UCSD-AML1 (cell line): Measurements from ENCODE around the gene ARHGAP26.
A peak's percentile ranks its signal among the peaks of the same experiment; 100 is the strongest.

Source experiments
- DNase-seq: peaks from one replicate; lab custom pipeline; 2025; ENCODE audit not compliant: unreplicated experiment; lab: John Stamatoyannopoulos, UW

The ARHGAP26 gene

DNA sequence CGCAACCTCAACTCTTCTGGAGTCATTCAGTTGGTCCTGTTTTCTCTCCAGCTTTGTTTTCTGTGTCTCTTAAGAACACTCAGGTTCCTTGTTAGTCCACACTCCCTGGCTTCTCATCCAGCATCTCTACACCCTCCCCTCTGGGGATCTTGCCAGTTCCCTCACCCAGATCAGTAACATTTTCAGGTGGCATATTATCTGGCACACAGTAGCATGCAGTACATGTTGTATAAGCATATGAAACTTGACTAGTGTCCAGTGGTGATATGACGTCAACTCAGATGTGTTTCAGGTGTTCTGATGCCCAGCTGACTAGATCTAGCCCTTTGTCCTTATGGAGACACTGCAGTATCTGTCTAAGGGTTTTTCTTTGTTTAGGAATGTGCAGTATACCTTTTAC is 184.3 kb downstream of the ARHGAP26 start:
- no peak for DNase-seq

DNA sequence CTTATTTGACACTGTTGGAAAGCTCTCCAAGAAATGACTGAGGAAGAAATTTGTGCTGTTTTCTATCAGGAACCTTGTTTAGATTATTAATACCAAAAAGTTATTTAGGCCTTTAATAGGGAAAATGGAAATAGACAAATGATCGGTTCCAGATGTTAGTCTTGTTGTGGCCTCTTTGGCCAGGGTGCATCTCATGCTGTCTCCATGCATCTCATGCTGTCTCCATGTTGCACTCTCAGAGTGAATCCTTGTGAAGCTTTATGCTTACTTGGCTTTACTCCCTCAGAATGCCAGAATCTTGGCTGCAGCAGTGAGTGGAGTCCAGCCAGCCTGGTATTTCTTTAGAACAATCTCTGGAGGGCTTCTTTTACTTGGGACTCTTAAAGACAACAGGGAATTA is 185.5 kb downstream of the ARHGAP26 start:
- no peak for DNase-seq

- no peak for DNase-seq
Measured at GRCh38 chr5:142957528-142957927, 187.4 kb downstream of the ARHGAP26 start.

GRCh38 chr5:142958944-142959682 is 188.9 kb downstream of the ARHGAP26 start:
- DNase-seq = no peak

DNA sequence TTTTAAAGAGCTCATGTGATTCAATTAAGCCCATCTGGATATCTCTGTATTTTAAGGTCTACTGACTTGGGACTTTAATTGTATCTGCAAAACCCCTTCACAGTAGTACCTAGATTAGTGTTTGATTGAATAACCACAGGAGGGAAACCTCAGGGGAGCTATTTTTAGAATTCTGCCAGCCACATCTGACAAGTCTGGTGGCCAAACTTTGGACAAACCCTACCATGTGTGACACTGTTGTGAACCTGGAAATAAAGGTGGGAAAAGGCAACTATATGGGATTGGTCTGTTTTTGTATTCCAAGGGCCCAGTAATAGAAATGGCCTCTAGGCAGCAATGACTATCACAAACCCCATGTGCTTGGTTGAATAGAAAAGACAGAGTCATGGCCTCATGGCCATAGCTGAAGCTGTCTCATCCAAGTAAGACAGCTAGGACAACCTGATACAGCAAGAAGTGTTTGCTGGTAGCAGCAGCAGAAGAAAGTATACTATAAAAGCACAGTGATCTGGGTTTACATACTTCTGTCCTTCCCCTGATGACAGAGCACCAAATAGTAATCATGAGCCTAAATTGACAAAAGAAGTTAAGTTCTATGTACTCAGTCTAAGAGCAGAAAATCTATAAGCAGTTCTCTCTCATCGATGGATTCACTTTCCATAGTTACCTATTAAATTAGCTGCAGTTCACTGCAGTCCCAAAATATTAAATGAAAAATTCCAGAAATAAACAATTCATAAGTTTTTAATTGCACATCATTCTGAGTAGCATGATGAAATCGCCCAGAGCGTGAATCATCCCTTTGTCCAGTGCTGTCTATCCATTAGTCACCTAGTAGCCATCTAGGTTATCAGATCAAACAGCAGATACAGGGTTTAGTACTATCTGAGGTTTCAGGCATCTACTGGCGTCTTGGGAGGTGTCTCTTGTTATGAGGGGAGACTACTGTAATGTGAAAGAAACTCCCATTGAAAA is 189.8 kb downstream of the ARHGAP26 start:
- DNase-seq = no peak

- DNase-seq = no peak
Measured at GRCh38 chr5:142961440-142962173, 191.4 kb downstream of the ARHGAP26 start.

DNA sequence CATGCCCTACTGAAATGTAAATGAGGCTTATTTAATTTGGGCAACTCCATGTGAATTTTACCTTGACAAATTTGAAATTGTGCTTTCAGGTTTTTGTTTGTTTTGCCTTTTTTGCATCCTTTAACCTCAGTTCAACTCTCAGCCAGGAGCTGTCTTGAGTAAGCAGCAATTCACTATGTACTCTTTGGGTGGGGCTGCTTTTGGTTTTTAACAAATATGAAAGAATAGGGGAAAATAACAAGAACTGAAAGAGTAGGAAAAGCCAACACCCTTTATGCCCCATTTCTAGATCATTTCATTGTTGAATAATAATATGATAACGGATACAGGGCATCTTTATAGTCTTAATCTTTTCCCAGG is 192.0 kb downstream of the ARHGAP26 start:
- DNase-seq = no peak

- peak; percentile 17 for DNase-seq
Measured at GRCh38 chr5:142965258-142966120, 195.3 kb downstream of the ARHGAP26 start.

DNA sequence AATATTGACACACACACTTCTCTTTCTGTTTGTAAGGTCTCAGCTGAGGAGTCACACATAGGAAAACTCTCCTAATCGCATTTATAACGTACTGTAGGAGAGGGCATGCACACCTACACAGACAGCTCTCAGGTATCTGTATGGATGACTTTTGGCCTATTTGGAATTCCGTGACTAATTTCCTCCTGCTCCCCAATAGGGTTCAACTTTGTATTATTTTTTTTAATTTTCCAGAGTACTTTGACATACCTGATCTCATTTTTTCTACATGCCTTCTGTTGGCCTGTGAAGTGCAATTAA is 195.9 kb downstream of the ARHGAP26 start:
- no peak for DNase-seq

GRCh38 chr5:142969186-142969585 is 199.0 kb downstream of the ARHGAP26 start:
- no peak for DNase-seq

- DNase-seq = no peak
Measured at GRCh38 chr5:142969624-142970439, 199.7 kb downstream of the ARHGAP26 start.

GRCh38 chr5:142970440-142971030 is 200.4 kb downstream of the ARHGAP26 start:
- no peak for DNase-seq

- no peak for DNase-seq
Measured at GRCh38 chr5:142971303-142972013, 201.3 kb downstream of the ARHGAP26 start.

DNA sequence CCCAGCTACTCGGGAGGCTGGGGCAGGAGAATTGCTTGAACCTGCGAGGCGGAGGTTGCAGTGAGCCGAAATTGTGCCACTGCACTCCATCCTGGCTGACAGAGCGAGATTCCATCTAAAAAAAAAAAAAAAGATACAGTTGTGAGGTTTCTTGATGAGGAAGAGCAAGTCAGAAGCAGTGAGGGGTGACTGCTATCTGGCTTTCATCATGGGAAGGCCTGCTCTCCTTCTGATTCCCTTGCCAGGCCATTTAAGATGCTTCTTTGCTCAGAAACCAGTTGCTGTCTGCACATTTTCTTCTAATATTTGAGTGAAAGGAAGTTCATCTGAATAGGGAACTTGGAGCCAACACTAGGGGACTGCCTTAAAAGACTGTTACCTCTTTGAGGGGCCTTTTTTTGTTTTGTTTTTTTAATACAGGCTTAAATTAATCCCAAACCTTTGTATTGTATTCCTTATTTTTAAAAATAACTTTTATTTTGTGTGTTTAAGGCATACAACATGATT is 201.9 kb downstream of the ARHGAP26 start:
- no peak for DNase-seq

- no peak for DNase-seq
Measured at GRCh38 chr5:142973932-142974331, 203.8 kb downstream of the ARHGAP26 start.

- no peak for DNase-seq
Measured at GRCh38 chr5:142974409-142974808, 204.2 kb downstream of the ARHGAP26 start.

DNA sequence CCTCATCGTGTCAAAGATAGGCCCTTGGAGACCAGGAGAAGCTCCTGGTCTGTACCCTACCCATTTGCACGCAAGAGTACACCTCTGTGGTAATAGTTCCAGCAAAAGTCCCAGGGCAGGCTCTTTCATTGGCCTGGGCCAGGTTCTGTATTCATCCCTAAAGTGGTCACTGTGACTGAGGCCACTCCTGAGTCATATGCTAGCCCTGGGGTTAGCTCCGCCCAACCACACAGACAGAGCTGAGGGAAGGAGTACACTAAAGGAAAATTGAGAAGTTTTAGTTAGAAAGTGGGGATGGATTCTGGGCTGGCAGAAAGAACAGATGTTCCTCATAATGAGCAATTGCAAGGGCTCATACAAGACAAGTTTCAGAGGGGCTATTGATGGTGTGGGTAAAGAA is 206.7 kb downstream of the ARHGAP26 start:
- DNase-seq = no peak

DNA sequence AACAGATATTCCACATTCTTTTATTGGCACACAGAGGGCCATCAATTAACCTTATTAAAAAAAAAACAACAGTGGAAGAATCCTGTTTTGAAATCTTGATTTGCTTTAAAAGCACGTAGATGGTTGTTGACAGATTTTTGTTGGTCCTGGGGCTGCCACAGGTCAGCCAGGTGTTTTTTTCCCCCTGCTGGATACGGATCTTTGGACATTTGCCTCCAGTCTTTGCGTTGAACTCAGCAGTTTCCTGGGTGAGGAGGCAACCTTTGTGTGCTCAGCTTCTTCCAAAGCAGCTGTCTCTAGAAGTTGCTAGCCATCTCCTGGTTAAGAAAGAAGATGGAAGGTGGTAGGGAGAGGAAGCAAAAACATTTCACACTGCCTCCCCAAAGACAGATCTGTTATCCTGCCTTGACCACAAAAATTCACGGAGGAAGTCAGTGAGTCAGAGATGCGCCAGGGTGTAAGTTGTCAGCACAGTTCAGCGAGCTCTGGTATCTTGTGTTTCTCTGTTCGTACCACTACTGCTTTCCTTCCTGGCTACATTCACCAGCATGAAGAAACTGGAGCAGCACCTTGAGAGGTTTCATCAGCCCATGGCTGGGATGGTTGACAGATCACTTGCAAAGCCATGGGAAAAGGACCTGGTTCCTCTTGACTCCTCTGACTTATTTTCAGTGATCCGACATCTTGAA is 207.3 kb downstream of the ARHGAP26 start:
- peak; percentile 60 for DNase-seq
